SH-SY5Y (cell line): ENCODE results near the gene ATG10.

Experiments
- GATA2 ChIP-seq: IDR thresholded peaks from 2 replicates; pipeline ENCODE4 v1.6.1; 2011; ENCODE audit warnings: mild to moderate bottlenecking, low read depth, low read length
- GATA3 ChIP-seq: IDR thresholded peaks from 2 replicates; pipeline ENCODE4 v1.6.1; 2011; ENCODE audit warnings: low read depth, mild to moderate bottlenecking, low read length, moderate library complexity

DNA sequence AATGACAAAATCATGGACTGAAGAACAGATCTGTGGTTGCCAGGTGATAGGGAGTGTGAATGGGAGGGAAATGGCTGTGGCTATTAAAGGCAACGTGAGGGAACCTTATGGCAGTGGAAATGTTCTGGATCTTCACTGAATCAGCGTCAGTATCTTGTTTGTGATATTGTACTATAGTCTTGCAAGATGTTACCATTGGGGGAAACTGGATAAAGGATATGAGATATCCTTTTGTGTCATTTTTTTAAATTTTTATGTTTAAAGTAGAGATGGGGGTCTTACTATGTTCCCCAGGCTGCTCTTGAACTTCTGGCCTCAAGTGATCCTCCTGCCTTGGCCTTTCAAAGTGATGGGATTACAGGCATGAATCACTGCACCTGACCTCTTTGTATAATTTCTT is 210.8 kb downstream of the ATG10 start:
- TF ChIP-seq GATA2 (no peak), GATA3 (no peak)
